Neural cell (in vitro differentiated cells): ENCODE results near the gene ARTN. TPM values are rescaled to one million over a fixed set of nuclear protein-coding genes. Genes with fewer than 3 reads are reported as not detected.

Experiments used
- H2AFZ ChIP-seq: fragments of 200-600, 300-800 bp; sonication (generic), shearing (Covaris generic); 2 replicates; pipeline ENCODE4 v1.6.0; 2014; ENCODE audit warnings: low read depth, mild to moderate bottlenecking, antibody characterized with exemption, low read length, moderate library complexity
- H3F3A ChIP-seq: fragments of 200-600 bp; shearing (Covaris generic); 2 replicates; pipeline ENCODE4 v1.6.1; 2016; ENCODE audit warnings: mild to moderate bottlenecking, moderate library complexity, mixed read lengths, antibody characterized with exemption, low read length; ENCODE audit not compliant: insufficient read depth, poor library complexity, severe bottlenecking
- H3K27ac ChIP-seq: fragments of 200-600, 300-800 bp; sonication (generic), shearing (Covaris generic); 2 replicates; pipeline ENCODE4 v1.5.1; 2014; ENCODE audit warnings: mild to moderate bottlenecking, low read length, moderate library complexity
- H3K27me3 ChIP-seq: fragments of 300-800, 200-600 bp; sonication (generic), shearing (Covaris generic); 2 replicates; pipeline ENCODE4 v1.6.0; 2014; ENCODE audit warnings: mild to moderate bottlenecking, low read depth, low read length, moderate library complexity; ENCODE audit not compliant: insufficient read depth
- H3K36me3 ChIP-seq: fragments of 300-800, 200-600 bp; sonication (generic), shearing (Covaris generic); 2 replicates; pipeline ENCODE4 v1.5.1; 2014; ENCODE audit warnings: mild to moderate bottlenecking, antibody characterized with exemption, low read length, moderate library complexity; ENCODE audit not compliant: insufficient read depth
- H3K4me2 ChIP-seq: fragments of 300-800, 200-600 bp; sonication (generic), shearing (Covaris generic); 2 replicates; pipeline ENCODE4 v1.6.0; 2014; ENCODE audit warnings: mild to moderate bottlenecking, low read length
- H3K4me3 ChIP-seq: fragments of 300-800, 200-600 bp; sonication (generic), shearing (Covaris generic); 2 replicates; pipeline ENCODE4 v1.5.1; 2014; ENCODE audit warnings: mild to moderate bottlenecking, low read length, moderate library complexity
- H3K79me2 ChIP-seq: fragments of 200-600 bp; shearing (Covaris generic); replicated peaks from 2 replicates; pipeline ENCODE4 v1.6.0; 2014; ENCODE audit warnings: mild to moderate bottlenecking, low read length, moderate library complexity; ENCODE audit not compliant: insufficient read depth
- H3K9ac ChIP-seq: fragments of 300-800, 200-600 bp; sonication (generic), shearing (Covaris generic); 2 replicates; pipeline ENCODE4 v1.6.1; 2016; ENCODE audit warnings: mild to moderate bottlenecking, low read length, mixed read lengths
- H3K9me2 ChIP-seq: fragments of 200-600 bp; shearing (Covaris generic); 2 replicates; pipeline ENCODE4 v1.6.1; 2016; ENCODE audit warnings: mild to moderate bottlenecking, low read length, mixed read lengths; ENCODE audit not compliant: insufficient read depth
- H3K9me3 ChIP-seq: fragments of 200-600, 300-800 bp; sonication (generic), shearing (Covaris generic); 2 replicates; pipeline ENCODE4 v1.6.1; 2016; ENCODE audit warnings: mild to moderate bottlenecking, mixed run types, low read length, moderate library complexity, mixed read lengths
- H4K20me1 ChIP-seq: fragments of 200-600 bp; shearing (Covaris generic); 2 replicates; pipeline ENCODE4 v1.6.1; 2016; ENCODE audit warnings: mild to moderate bottlenecking, mixed run types; ENCODE audit not compliant: insufficient read depth
- CTCF ChIP-seq: fragments of 450-650 bp; IDR thresholded peaks from 2 replicates; pipeline ENCODE4 v1.5.1; 2014; ENCODE audit warnings: antibody characterized with exemption, mild to moderate bottlenecking, moderate library complexity; ENCODE audit not compliant: poor library complexity, severe bottlenecking
- EP300 ChIP-seq: fragments of 450-650 bp; conservative IDR thresholded peaks from 2 replicates; pipeline ENCODE4 v1.6.1; 2014; ENCODE audit warnings: antibody characterized with exemption, mild to moderate bottlenecking, moderate library complexity; ENCODE audit not compliant: poor library complexity, severe bottlenecking
- EZH2 ChIP-seq: fragments of 200-600, 300-800 bp; shearing (Covaris generic), sonication (generic); IDR thresholded peaks from 2 replicates; pipeline ENCODE4 v1.6.1; 2014; ENCODE audit warnings: antibody characterized with exemption, low read length, borderline replicate concordance, mild to moderate bottlenecking; ENCODE audit not compliant: insufficient read depth, poor library complexity, severe bottlenecking
- MXI1 ChIP-seq: fragments of 450-650 bp; conservative IDR thresholded peaks from 2 replicates; pipeline ENCODE4 v1.6.1; 2014; ENCODE audit warnings: antibody characterized with exemption, mild to moderate bottlenecking; ENCODE audit not compliant: poor library complexity, severe bottlenecking
- POLR2AphosphoS5 ChIP-seq: IDR thresholded peaks from 2 replicates; pipeline ENCODE4 v1.6.1; 2012
- RAD21 ChIP-seq: fragments of 450-650 bp; conservative IDR thresholded peaks from 2 replicates; pipeline ENCODE4 v1.6.1; 2014; ENCODE audit warnings: antibody characterized with exemption, mild to moderate bottlenecking, moderate library complexity
- REST ChIP-seq: IDR thresholded peaks from 2 replicates; pipeline ENCODE4 v1.6.1; 2012; ENCODE audit warnings: borderline replicate concordance
- SMC3 ChIP-seq: fragments of 450-650 bp; conservative IDR thresholded peaks from 2 replicates; pipeline ENCODE4 v1.6.1; 2014; ENCODE audit warnings: antibody characterized with exemption, mild to moderate bottlenecking, moderate library complexity; ENCODE audit not compliant: poor library complexity
- TAF1 ChIP-seq: IDR thresholded peaks from 2 replicates; pipeline ENCODE4 v1.6.1; 2012; ENCODE audit warnings: low read depth
- polyA plus RNA-seq: library from polyadenylated mRNA; depleted of rRNA; stranded (reverse); fragments of >200 nt; gene quantifications from 2 replicates; pipeline ENCODE4 v1.2.3, GENCODE V29; 2014

Gene ARTN
- polyA plus RNA-seq, 1 donor from 2014 or later: 1.4 TPM

GRCh38 chr1:43969416-43969745 is 35.8 kb downstream of the ARTN start:
- Histone ChIP-seq H3K27ac (no peak overlapping the region), H3K36me3 (peaks cover 4% of the 10 kb centered on the region), H3K27me3 (no peaks in the 10 kb centered on the region), H3K9ac (no peak overlapping the region), H4K20me1 (no peaks in the 10 kb centered on the region), H3K4me2 (peak overlapping the region; percentile 94), H3K4me3 (peak overlapping the region; percentile 85), H3K79me2 (no peaks in the 10 kb centered on the region), H3K9me2 (no peaks in the 10 kb centered on the region), H3F3A (no peaks in the 10 kb centered on the region), H2AFZ (no peak overlapping the region), H3K9me3 (no peaks in the 10 kb centered on the region)
- TF ChIP-seq CTCF (no peak), REST (no peak), EP300 (no peak), MXI1 (no peak), EZH2 (no peak), POLR2AphosphoS5 (no peak), RAD21 (no peak), SMC3 (no peak), TAF1 (no peak)

GRCh38 chr1:43969746-43970466 is 36.3 kb downstream of the ARTN start, which contains the start of gene DPH2:
Gene DPH2, plus strand, starts transcription at chr1:43970010. Its CDS starts 166 bp downstream, at chr1:43970176.
- no peaks in the 10 kb centered on the region for H3F3A ChIP-seq
- peak; percentile 99 for TF ChIP-seq MXI1
- TF ChIP-seq POLR2AphosphoS5: peak; percentile 62
- no peak for TF ChIP-seq EZH2
- peak within 1 kb of the TSS; percentile 42 for H2AFZ ChIP-seq
- no peaks in the 10 kb centered on the region for H3K27me3 ChIP-seq
- peaks cover under 1% of the 10 kb centered on the region for H3K79me2 ChIP-seq
- H3K27ac ChIP-seq: no peak within 1 kb of the TSS
- no peaks in the 10 kb centered on the region for H4K20me1 ChIP-seq
- H3K36me3 ChIP-seq: no peaks in the 10 kb centered on the region
- peak within 1 kb of the TSS; percentile 85 for H3K4me3 ChIP-seq
- H3K9ac ChIP-seq: peak within 1 kb of the TSS; percentile 60
- H3K9me2 ChIP-seq: no peaks in the 10 kb centered on the region
- H3K4me2 ChIP-seq: peak within 1 kb of the TSS; percentile 94
- H3K9me3 ChIP-seq: no peaks in the 10 kb centered on the region
